Left lung (tissue), 10 donors: ENCODE results near the gene PTGES2. TPM values are rescaled to one million over a fixed set of nuclear protein-coding genes. Genes with fewer than 3 reads are reported as not detected.

Experiments
- ATAC-seq: fragments of 200-7000 bp; cut with Tn5 transposase; one replicate; pipeline ENCODE4 v1.9.1; 2020; ENCODE audit warnings: moderate library complexity
- DNase-seq, 4 donors: peaks; one replicate each; pipeline ENCODE4 v3.0.0-alpha.2; 2013 to 2020
- H3K27ac ChIP-seq, 2 donors: fragments of 200-600 bp; sonication (generic) in 1 of 2; one replicate each; pipeline versions ENCODE4 v1.5.0 to v1.8.0; 2020 to 2021
- H3K27me3 ChIP-seq, 2 donors: fragments of 200-600 bp; sonication (generic) in 1 of 2; one replicate each; pipeline versions ENCODE4 v1.5.0 to v1.8.0; 2020 to 2021
- H3K36me3 ChIP-seq, 2 donors: fragments of 200-600 bp; sonication (generic) in 1 of 2; one replicate each; pipeline versions ENCODE4 v1.5.0 to v1.8.0; 2020 to 2021
- H3K4me1 ChIP-seq, 2 donors: fragments of 200-600 bp; one replicate each; pipeline ENCODE4 v1.8.0; 2021
- H3K4me3 ChIP-seq, 2 donors: fragments of 200-600 bp; sonication (generic) in 1 of 2; one replicate each; pipeline versions ENCODE4 v1.5.0 to v1.8.0; 2020 to 2021; ENCODE audit warnings: mild to moderate bottlenecking in 1 of 2
- H3K9me3 ChIP-seq, 2 donors: fragments of 200-600 bp; sonication (generic) in 1 of 2; one replicate each; pipeline versions ENCODE4 v1.5.0 to v1.8.0; 2020 to 2021
- CTCF ChIP-seq, 2 donors: fragments of 200-600 bp; sonication (generic) in 1 of 2; IDR thresholded peaks; one replicate each; pipeline versions ENCODE4 v1.5.0 to v1.8.0; 2021; ENCODE audit warnings: antibody characterized with exemption in 2 of 2
- intact Hi-C, 2 donors: fragments of 100-400 bp; cut with DNase I; formaldehyde crosslinking; loops; one replicate each; pipeline versions ENCODE4 v1.11.2 to v1.14.2; 2022
- polyA plus RNA-seq, 6 donors: library from polyadenylated mRNA; unstranded; fragments of 120-200 nt; gene quantifications; one replicate each; pipeline ENCODE4 v1.2.1, GENCODE V29; 2013; ENCODE audit not compliant: insufficient read length in 6 of 6
- total RNA-seq, 2 donors: library from RNA; stranded (reverse); fragmentation: NEBNext Ultra II Directional; extraction: Animal tissue kit (Norgen Biotek cat#: 25700); gene quantifications; one replicate each; pipeline ENCODE4 v1.2.1, GENCODE V29; 2021
- donor health status: DM: no; HTN: yes; CAD: no.
- donor health status: DM: no; HTN: no; CAD: no.

Gene PTGES2
- total and polyA plus RNA-seq, 8 donors = 25.8 to 56.9 (median 37.3) TPM

DNA sequence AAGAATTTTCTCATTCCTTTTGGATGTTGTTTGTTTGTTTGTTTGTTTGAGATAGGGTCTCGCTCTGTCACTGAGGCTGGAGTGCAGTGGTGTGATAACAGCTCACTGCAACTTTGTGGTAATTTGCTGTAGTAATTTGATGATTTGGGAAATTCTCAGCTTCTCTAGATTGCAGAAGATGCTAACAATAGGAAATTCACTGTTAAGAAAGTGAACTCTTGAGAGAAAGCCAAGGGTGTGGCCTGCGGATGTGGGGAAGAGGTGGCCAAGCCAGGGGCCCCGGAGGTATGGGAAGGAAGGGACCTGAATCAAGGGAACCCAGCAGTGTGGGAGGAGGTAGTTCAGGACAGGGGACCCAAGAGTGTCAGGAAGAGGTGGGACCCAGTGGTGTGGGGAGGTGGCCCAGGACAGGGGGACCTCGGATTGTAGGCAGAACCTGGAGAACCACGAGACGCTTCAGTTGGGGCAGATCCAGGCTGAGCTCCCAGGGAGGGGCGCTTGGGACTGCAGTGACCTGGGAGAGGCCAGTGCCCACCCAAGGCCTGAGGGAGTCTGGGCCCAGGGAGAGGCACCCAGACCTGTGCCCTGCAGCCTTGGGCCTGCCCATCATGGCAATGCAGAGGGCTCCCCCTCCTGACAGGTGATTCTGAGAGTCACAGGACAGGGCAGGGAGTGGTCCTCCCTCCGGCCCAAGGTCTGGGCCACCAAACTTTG is 16.2 kb upstream of the PTGES2 start:
- ATAC-seq (no peak), DNase-seq (peak in 1 of 4 donors; percentile 64)
- intact Hi-C loops = no loop called here
- Histone ChIP-seq H3K4me1 (peaks cover 0 to 24% of the 10 kb centered on the region in 2 donors), H3K4me3 (no peak overlapping the region), H3K27ac (peak overlapping the region in 1 of 2 donors; percentile 54), H3K9me3 (no peaks in the 10 kb centered on the region), H3K27me3 (no peaks in the 10 kb centered on the region), H3K36me3 (no peaks in the 10 kb centered on the region)
- TF ChIP-seq CTCF (IDR thresholded peaks at IDR 0.05) = no peak

DNA sequence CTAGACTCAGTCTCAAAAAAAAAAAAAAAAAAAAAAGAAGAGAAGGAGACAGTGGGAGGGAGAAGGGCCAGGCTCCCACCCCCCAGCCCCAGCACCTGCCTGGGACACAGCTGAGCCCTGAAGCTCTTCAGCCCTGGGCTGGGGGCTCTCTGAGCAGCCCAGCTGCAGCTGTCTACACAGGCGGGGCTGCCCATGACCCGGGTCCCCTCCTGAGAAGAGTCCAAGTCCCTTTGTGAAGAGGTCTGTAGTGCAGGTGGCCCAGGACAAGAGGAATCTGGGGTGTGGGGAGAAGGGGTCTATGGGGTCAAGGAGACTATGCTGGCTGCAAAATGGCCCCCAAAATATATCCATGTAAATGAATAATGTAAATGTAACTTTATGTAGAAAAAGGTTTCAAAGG is 15.1 kb upstream of the PTGES2 start:
- ATAC-seq = no peak

GRCh38 chr9:128142061-128142460 is 14.5 kb upstream of the PTGES2 start:
- no peak for ATAC-seq
- no peak for TF ChIP-seq CTCF (IDR thresholded peaks at IDR 0.05)

More for the DNA sequence above, 15.1 kb upstream of the PTGES2 start:
- Histone ChIP-seq H3K4me1 (peaks cover 0 to 20% of the 10 kb centered on the region in 2 donors), H3K9me3 (no peaks in the 10 kb centered on the region), H3K36me3 (no peaks in the 10 kb centered on the region), H3K27ac (no peak overlapping the region), H3K4me3 (no peak overlapping the region), H3K27me3 (no peaks in the 10 kb centered on the region)
- TF ChIP-seq CTCF (IDR thresholded peaks at IDR 0.05) = no peak
- peak in 1 of 4 donors; percentile 41 for DNase-seq
- intact Hi-C loops = no loop called here

GRCh38 chr9:128141604-128142003 is 14.1 kb upstream of the PTGES2 start:
- no peak for TF ChIP-seq CTCF (IDR thresholded peaks at IDR 0.05)
- ATAC-seq (no peak), DNase-seq (no peak)
- H3K36me3 ChIP-seq = no peaks in the 10 kb centered on the region
- intact Hi-C loops = no loop called here
- no peak overlapping the region for H3K4me3 ChIP-seq
- H3K9me3 ChIP-seq = no peaks in the 10 kb centered on the region
- H3K27me3 ChIP-seq = no peaks in the 10 kb centered on the region
- H3K4me1 ChIP-seq = peaks cover 0 to 20% of the 10 kb centered on the region in 2 donors
- no peak overlapping the region for H3K27ac ChIP-seq

More at GRCh38 chr9:128142061-128142460, 14.5 kb upstream of the PTGES2 start:
- intact Hi-C loops = no loop called here
- Histone ChIP-seq H3K27ac (no peak overlapping the region), H3K4me3 (no peak overlapping the region), H3K9me3 (no peaks in the 10 kb centered on the region), H3K4me1 (peaks cover 0 to 20% of the 10 kb centered on the region in 2 donors), H3K27me3 (no peaks in the 10 kb centered on the region), H3K36me3 (no peaks in the 10 kb centered on the region)
- DNase-seq = peak in 1 of 4 donors; percentile 13

DNA sequence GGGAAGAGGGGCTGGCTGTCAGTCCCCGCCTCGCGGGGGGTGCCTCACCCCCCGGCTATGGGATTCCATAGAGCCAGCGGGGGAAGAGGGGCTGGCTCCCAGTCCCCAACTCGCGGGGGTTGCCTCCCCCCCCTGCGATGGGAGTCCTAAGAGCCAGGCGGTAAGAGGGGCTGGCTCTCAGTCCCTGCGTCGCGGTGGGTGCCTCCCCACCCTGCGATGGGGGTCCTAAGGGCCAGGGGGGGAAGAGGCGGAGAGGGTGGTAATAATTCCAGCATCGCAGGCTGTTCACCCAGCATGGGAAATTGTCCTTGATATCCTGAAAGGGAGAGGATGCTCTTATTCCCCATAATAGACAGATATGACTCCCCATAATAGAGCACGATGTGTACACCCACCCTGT is 12.1 kb upstream of the PTGES2 start:
- Histone ChIP-seq H3K4me3 (no peak overlapping the region), H3K27ac (no peak overlapping the region), H3K36me3 (no peaks in the 10 kb centered on the region), H3K9me3 (no peaks in the 10 kb centered on the region), H3K4me1 (peaks cover 0 to 10% of the 10 kb centered on the region in 2 donors), H3K27me3 (no peaks in the 10 kb centered on the region)
- DNase-seq (peak in 1 of 4 donors; percentile 33), ATAC-seq (no peak)
- no peak for TF ChIP-seq CTCF (IDR thresholded peaks at IDR 0.05)
- intact Hi-C loops = no loop called here
